Naive thymus-derived CD4-positive, alpha-beta T cell (primary cell): ENCODE measurements around the gene LOX. TPM values are rescaled to one million over a fixed set of nuclear protein-coding genes. Genes with fewer than 3 reads are reported as not detected.
A peak's percentile ranks its signal among the peaks of the same experiment; 100 is the strongest.

ENCODE experiments used
- ATAC-seq: fragments of 150-1000 bp; cut with Tn5 transposase; 2 replicates; pipeline ENCODE4 v1.10.0; 2021; ENCODE audit warnings: mild to moderate bottlenecking, moderate library complexity
- CTCF ChIA-PET: fragments of 350-600 bp; sonication (Branson Sonifier 250); formaldehyde crosslinking; loops from one replicate; lab custom pipeline; 2021; ENCODE audit warnings: antibody characterized with exemption; lab: Charles Lee
- POLR2A ChIA-PET: fragments of 350-600 bp; sonication (Branson Sonifier 250); formaldehyde crosslinking; loops from one replicate; lab custom pipeline; 2021; ENCODE audit warnings: antibody characterized with exemption, inconsistent platforms; lab: Charles Lee
- DNase-seq, 9 donors: peaks; one replicate each; pipeline versions ENCODE4 v3.0.0 to v3.0.0-alpha.2; 2020 to 2022; ENCODE audit warnings: mixed read lengths in 1 of 9
- H3K27ac ChIP-seq: one replicate; pipeline ENCODE4 v1.7.0; 2013; ENCODE audit warnings: mild to moderate bottlenecking, low read depth, low read length, moderate library complexity
- H3K27me3 ChIP-seq, 2 donors: one replicate each; pipeline ENCODE4 v1.7.0; 2013; ENCODE audit warnings: low read length in 2 of 2, mild to moderate bottlenecking in 2 of 2, moderate library complexity in 2 of 2; ENCODE audit not compliant: control insufficient read depth in 2 of 2, insufficient read depth in 2 of 2
- H3K36me3 ChIP-seq, 3 experiments: 1 replicate in 2 of 3; 2 replicates in 1 of 3; pipeline ENCODE4 v1.7.0; 2013; ENCODE audit warnings: low read length in 3 of 3, mild to moderate bottlenecking in 3 of 3, moderate library complexity in 1 of 3; ENCODE audit not compliant: insufficient read depth in 3 of 3, control insufficient read depth in 2 of 3
- H3K4me1 ChIP-seq, 2 donors: one replicate each; pipeline ENCODE4 v1.7.0; 2013; ENCODE audit warnings: low read length in 2 of 2, mild to moderate bottlenecking in 2 of 2, moderate library complexity in 1 of 2; ENCODE audit not compliant: control insufficient read depth in 2 of 2, insufficient read depth in 2 of 2
- H3K4me3 ChIP-seq: 2 replicates; pipeline ENCODE4 v1.7.0; 2013; ENCODE audit warnings: mild to moderate bottlenecking, low read length
- H3K9me3 ChIP-seq, 3 experiments: 1 replicate in 2 of 3; 2 replicates in 1 of 3; pipeline ENCODE4 v1.7.0; 2013; ENCODE audit warnings: low read length in 3 of 3; ENCODE audit not compliant: control insufficient read depth in 2 of 3
- H3K27ac Mint-ChIP-seq, 9 donors: one replicate each; pipeline ENCODE4 v1.8.0; 2020 to 2022; ENCODE audit warnings: mixed read lengths in 9 of 9, mild to moderate bottlenecking in 8 of 9, moderate library complexity in 5 of 9, inconsistent platforms in 2 of 9
- H3K27me3 Mint-ChIP-seq, 5 donors: one replicate each; pipeline ENCODE4 v1.8.0; 2021 to 2022; ENCODE audit warnings: mixed read lengths in 5 of 5, mild to moderate bottlenecking in 1 of 5
- H3K36me3 Mint-ChIP-seq, 5 donors: one replicate each; pipeline ENCODE4 v1.8.0; 2020 to 2022; ENCODE audit warnings: mixed read lengths in 5 of 5, mild to moderate bottlenecking in 3 of 5, inconsistent platforms in 1 of 5
- H3K4me1 Mint-ChIP-seq, 7 donors: one replicate each; pipeline ENCODE4 v1.8.0; 2020 to 2022; ENCODE audit warnings: mixed read lengths in 7 of 7, mild to moderate bottlenecking in 3 of 7, inconsistent platforms in 1 of 7
- H3K4me3 Mint-ChIP-seq, 10 donors: one replicate each; pipeline ENCODE4 v1.8.0; 2020 to 2022; ENCODE audit warnings: mild to moderate bottlenecking in 10 of 10, mixed read lengths in 10 of 10, moderate library complexity in 6 of 10, inconsistent platforms in 2 of 10
- H3K9me3 Mint-ChIP-seq, 11 donors: one replicate each; pipeline ENCODE4 v1.8.0; 2020 to 2022; ENCODE audit warnings: mixed read lengths in 11 of 11, mild to moderate bottlenecking in 4 of 11, inconsistent platforms in 1 of 11, moderate library complexity in 1 of 11
- intact Hi-C, 2 donors: fragments of 100-400 bp; cut with micrococcal nuclease; formaldehyde crosslinking; loops; one replicate each; pipeline ENCODE4 v1.15.1; 2023
- polyA plus RNA-seq, 2 donors: library from polyadenylated mRNA; unstranded; fragments of 300-500 nt; fragmentation: Illumina TruSeq; gene quantifications; one replicate each; pipeline ENCODE4 v1.2.3, GENCODE V29; 2021
- total RNA-seq, 6 experiments: library from RNA in 5 of 6; stranded (reverse) in 5 of 6; gene quantifications; 1 replicate in 5 of 6; 2 replicates in 1 of 6; pipeline ENCODE4 v1.2.3 and lab custom pipeline; 2021 to 2026

The LOX gene
- total and polyA plus RNA-seq, 7 experiments from 2014 or later = 0.18 TPM; not detected in 6

- no peaks in the 10 kb centered on the region for H3K9me3 Mint-ChIP-seq
- ChIA-PET POLR2A (no interaction called here), CTCF (no interaction called here)
- H3K27me3 Mint-ChIP-seq = peaks cover 0 to 5% (median under 1%) of the 10 kb centered on the region in 5 donors
- ATAC-seq (no peak), DNase-seq (no peak)
- Histone ChIP-seq H3K36me3 (no peaks in the 10 kb centered on the region), H3K27ac (no peak overlapping the region), H3K9me3 (no peaks in the 10 kb centered on the region), H3K4me1 (no peaks in the 10 kb centered on the region), H3K27me3 (no peaks in the 10 kb centered on the region), H3K4me3 (no peak overlapping the region)
- H3K4me1 Mint-ChIP-seq = no peaks in the 10 kb centered on the region
- no peak overlapping the region for H3K27ac Mint-ChIP-seq
- H3K4me3 Mint-ChIP-seq = no peak overlapping the region
- no peaks in the 10 kb centered on the region for H3K36me3 Mint-ChIP-seq
- intact Hi-C loops = no loop called here
These were observed 32.9 kb upstream of the LOX start for GRCh38 chr5:122110987-122111386.

- DNase-seq = no peak
- no peaks in the 10 kb centered on the region for H3K27me3 ChIP-seq
- no peaks in the 10 kb centered on the region for H3K36me3 ChIP-seq
- H3K4me3 ChIP-seq = no peak overlapping the region
- Mint-ChIP-seq H3K27me3 (peaks cover 0 to 6% (median 4%) of the 10 kb centered on the region in 5 donors), H3K4me1 (no peaks in the 10 kb centered on the region), H3K27ac (no peak overlapping the region), H3K36me3 (no peaks in the 10 kb centered on the region), H3K4me3 (no peak overlapping the region), H3K9me3 (no peaks in the 10 kb centered on the region)
- H3K27ac ChIP-seq = no peak overlapping the region
- ChIA-PET CTCF (no interaction called here), POLR2A (no interaction called here)
- H3K9me3 ChIP-seq = no peaks in the 10 kb centered on the region
- no peak for ATAC-seq
- H3K4me1 ChIP-seq = no peaks in the 10 kb centered on the region
- intact Hi-C loops = loop anchor here in 1 of 2 donors (10.0 kb wide), 1 partner anchor 142 kb away; the partner anchor contains the start of gene SRFBP1
These were observed 29.0 kb upstream of the LOX start for GRCh38 chr5:122107016-122107415.

GRCh38 chr5:122105909-122106308, 27.9 kb upstream of the LOX start:
- Histone ChIP-seq H3K27me3 (no peaks in the 10 kb centered on the region), H3K4me3 (no peak overlapping the region), H3K9me3 (no peaks in the 10 kb centered on the region), H3K36me3 (no peaks in the 10 kb centered on the region), H3K4me1 (no peaks in the 10 kb centered on the region), H3K27ac (no peak overlapping the region)
- no peak for DNase-seq
- Mint-ChIP-seq H3K36me3 (no peaks in the 10 kb centered on the region), H3K4me1 (no peaks in the 10 kb centered on the region), H3K27me3 (peaks cover 0 to 5% (median 4%) of the 10 kb centered on the region in 5 donors), H3K9me3 (no peaks in the 10 kb centered on the region), H3K27ac (no peak overlapping the region), H3K4me3 (no peak overlapping the region)
- CTCF ChIA-PET = no interaction called here
- POLR2A ChIA-PET = interaction anchor here (0.6 kb wide), 1 partner anchor 429 kb away, joined by 3 read pairs; no protein-coding TSS in a partner anchor
- ATAC-seq = no peak
- intact Hi-C loops = loop anchor here in 1 of 2 donors (10.0 kb wide), 1 partner anchor 141 kb away; the partner anchor contains the start of gene SRFBP1

- DNase-seq (no peak), ATAC-seq (no peak)
- intact Hi-C loops = loop anchor here in 1 of 2 donors (10.0 kb wide), 1 partner anchor 138 kb away; the partner anchor contains the start of gene SRFBP1
- ChIA-PET CTCF (interaction anchor here (0.7 kb wide), 1 partner anchor 139 kb away, joined by 3 read pairs; no protein-coding TSS in a partner anchor), POLR2A (no interaction called here)
- no peaks in the 10 kb centered on the region for H3K4me1 Mint-ChIP-seq
- Histone ChIP-seq H3K27ac (no peak overlapping the region), H3K4me3 (no peak overlapping the region), H3K4me1 (no peaks in the 10 kb centered on the region), H3K36me3 (no peaks in the 10 kb centered on the region), H3K9me3 (no peaks in the 10 kb centered on the region), H3K27me3 (no peaks in the 10 kb centered on the region)
- peaks cover 0 to 5% (median 2%) of the 10 kb centered on the region in 5 donors for H3K27me3 Mint-ChIP-seq
- no peaks in the 10 kb centered on the region for H3K36me3 Mint-ChIP-seq
- no peaks in the 10 kb centered on the region for H3K9me3 Mint-ChIP-seq
- no peak overlapping the region for H3K4me3 Mint-ChIP-seq
- H3K27ac Mint-ChIP-seq = no peak overlapping the region
These were observed 24.8 kb upstream of the LOX start for GRCh38 chr5:122102825-122103224.

GRCh38 chr5:122101636-122102285, 23.7 kb upstream of the LOX start:
- ATAC-seq (no peak), DNase-seq (peak in 2 of 9 donors; percentile 1 to 17)
- peaks cover 0 to 4% (median 0%) of the 10 kb centered on the region in 5 donors for H3K27me3 Mint-ChIP-seq
- H3K9me3 Mint-ChIP-seq = no peaks in the 10 kb centered on the region
- intact Hi-C loops = loop anchor here (1.0 to 10.0 kb wide), 2 partner anchors 134 to 137 kb away; partner anchors contain the start of gene SRFBP1 (in 1 of the 2)
- H3K27ac ChIP-seq = no peak overlapping the region
- H3K4me3 Mint-ChIP-seq = no peak overlapping the region
- POLR2A ChIA-PET = interaction anchor here (0.6 kb wide), 1 partner anchor 26 kb away, joined by 3 read pairs; no protein-coding TSS in a partner anchor
- no peaks in the 10 kb centered on the region for H3K9me3 ChIP-seq
- CTCF ChIA-PET = no interaction called here
- H3K4me1 ChIP-seq = no peaks in the 10 kb centered on the region
- no peak overlapping the region for H3K27ac Mint-ChIP-seq
- no peaks in the 10 kb centered on the region for H3K36me3 Mint-ChIP-seq
- no peaks in the 10 kb centered on the region for H3K4me1 Mint-ChIP-seq
- H3K4me3 ChIP-seq = no peak overlapping the region
- no peaks in the 10 kb centered on the region for H3K36me3 ChIP-seq
- H3K27me3 ChIP-seq = no peaks in the 10 kb centered on the region

- Histone ChIP-seq H3K27me3 (no peaks in the 10 kb centered on the region), H3K36me3 (no peaks in the 10 kb centered on the region), H3K9me3 (no peaks in the 10 kb centered on the region), H3K4me1 (no peaks in the 10 kb centered on the region), H3K27ac (no peak overlapping the region), H3K4me3 (no peak overlapping the region)
- H3K27me3 Mint-ChIP-seq = no peaks in the 10 kb centered on the region
- H3K27ac Mint-ChIP-seq = no peak overlapping the region
- POLR2A ChIA-PET = no interaction called here
- no peaks in the 10 kb centered on the region for H3K4me1 Mint-ChIP-seq
- ATAC-seq (no peak), DNase-seq (no peak)
- H3K4me3 Mint-ChIP-seq = no peak overlapping the region
- H3K9me3 Mint-ChIP-seq = no peaks in the 10 kb centered on the region
- CTCF ChIA-PET = no interaction called here
- no peaks in the 10 kb centered on the region for H3K36me3 Mint-ChIP-seq
- intact Hi-C loops = no loop called here
These were observed 21.2 kb upstream of the LOX start for GRCh38 chr5:122099060-122099790.
